HG03354 (cell line): Measurements from ENCODE around the gene SOBP.
"Not testable (repeated sequence)": the region's sequence is repeated elsewhere in the genome, so short reads cannot be mapped to it uniquely, and the experiment has no call there.

ENCODE experiments used
- ATAC-seq: cut with Tn5 transposase; IDR thresholded peaks from one replicate; pipeline ENCODE4 v1.9.1; 2021; ENCODE audit warnings: mild to moderate bottlenecking; ENCODE audit not compliant: unreplicated experiment, poor library complexity, severe bottlenecking

The SOBP gene

GRCh38 chr6:107546691-107547450 is 57.0 kb downstream of the SOBP start:
- no peak for ATAC-seq

DNA sequence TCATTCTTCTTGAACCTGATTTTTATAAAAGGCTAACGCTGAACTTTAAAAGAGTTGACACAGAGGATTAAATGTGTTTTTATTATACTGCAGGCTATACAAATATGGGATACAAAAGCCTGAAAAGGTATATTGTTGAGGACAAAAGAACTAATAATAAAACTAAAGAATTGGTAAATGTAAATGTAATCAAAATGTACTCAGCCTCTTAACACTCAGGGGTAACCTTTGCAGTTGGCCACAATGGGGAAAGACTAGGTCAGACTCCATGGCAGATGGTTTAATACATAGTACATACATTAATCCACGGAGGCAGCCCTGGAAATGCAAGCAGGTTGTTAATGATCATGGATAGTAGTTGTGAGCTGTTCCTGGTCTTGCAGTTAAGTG is 57.5 kb downstream of the SOBP start:
- ATAC-seq: no peak

DNA sequence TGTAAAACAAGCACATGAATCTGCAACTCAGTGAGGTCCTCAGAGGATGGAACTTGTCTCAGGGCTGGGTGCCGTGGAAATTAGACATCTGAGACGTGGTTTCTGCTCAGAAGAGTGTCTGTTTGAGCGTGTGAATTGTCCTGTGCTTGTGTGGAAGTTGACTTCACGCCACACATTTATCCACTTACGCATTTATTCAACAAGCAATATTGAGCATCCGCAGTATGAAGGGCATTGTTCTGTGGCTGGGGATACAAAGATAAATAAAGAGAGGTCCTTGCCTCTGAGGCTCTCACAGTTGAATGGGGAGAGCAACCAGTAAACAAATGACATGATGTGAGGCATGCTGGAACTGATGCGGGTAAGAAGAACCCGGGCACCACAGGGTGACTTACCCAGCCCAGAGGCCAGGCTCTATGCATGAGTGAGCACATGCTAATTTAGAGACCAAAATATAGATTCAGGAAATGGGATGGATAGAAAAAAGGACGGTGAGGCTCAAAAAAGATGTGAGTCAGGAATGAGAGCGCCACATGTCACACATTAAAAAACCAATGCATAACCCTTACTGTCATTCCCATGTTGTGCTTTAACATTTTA is 60.4 kb downstream of the SOBP start:
- no peak for ATAC-seq

DNA sequence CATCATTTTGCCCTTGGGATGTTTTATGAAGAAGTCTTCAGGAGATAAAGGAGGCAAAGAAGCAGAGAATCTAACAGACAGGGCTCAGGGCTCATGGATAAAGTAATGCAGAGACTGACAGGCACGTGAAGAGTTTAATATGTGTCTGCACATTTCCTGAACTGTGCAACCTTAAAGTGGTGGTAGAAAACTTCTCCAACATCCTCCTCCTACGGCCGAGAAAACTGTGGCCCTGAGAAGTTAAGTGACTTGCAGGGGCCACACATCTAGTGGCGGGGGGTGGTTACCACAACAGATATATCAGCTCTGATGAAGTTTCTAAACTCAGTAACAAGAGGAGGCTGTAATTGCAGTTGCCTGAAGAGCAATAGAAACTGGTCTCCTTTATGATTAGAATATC is 61.0 kb downstream of the SOBP start:
- no peak for ATAC-seq

- not testable (repeated sequence) for ATAC-seq
Observed at GRCh38 chr6:107553121-107553520, 63.2 kb downstream of the SOBP start.

DNA sequence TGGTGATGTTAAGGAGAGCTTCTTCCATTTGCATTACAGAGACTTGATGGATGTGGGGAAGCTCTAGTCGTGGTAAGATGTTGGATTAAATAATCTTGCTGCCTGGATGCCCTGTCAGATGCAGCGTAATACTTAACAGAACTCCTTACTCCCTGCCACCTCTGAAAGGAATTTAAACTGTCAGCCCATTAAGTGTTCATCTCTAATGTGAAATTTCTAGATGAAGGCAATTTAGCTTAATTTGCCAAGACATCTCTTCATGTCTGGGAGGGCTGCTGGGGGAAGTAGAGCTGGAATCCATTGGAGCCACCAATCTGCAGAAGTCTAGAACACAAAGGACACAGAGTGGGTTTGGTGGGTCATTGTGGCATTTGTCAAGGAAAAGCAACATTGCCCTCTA is 64.4 kb downstream of the SOBP start:
- ATAC-seq: no peak

DNA sequence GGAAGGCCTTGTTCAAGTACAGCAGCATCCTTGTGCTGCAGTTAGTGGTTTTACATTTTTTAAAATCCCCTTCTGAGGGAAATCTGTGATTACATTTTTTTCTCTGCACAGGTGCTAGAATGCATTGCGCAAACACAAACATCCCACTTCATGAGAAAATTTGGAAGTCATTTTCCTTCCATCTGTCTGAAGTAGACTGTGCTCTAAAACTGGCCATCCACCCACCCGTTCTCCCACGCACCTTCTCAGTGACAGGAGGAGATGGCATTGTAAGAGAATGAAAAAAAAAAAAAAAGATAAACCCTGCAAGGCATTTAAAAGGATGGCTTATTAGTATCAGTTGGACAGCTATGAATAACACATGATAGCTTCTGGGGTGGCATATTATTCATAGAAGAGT is 65.0 kb downstream of the SOBP start:
- no peak for ATAC-seq

GRCh38 chr6:107555449-107555848 is 65.5 kb downstream of the SOBP start:
- ATAC-seq: no peak

- no peak for ATAC-seq
Observed at GRCh38 chr6:107556082-107556481, 66.2 kb downstream of the SOBP start.

DNA sequence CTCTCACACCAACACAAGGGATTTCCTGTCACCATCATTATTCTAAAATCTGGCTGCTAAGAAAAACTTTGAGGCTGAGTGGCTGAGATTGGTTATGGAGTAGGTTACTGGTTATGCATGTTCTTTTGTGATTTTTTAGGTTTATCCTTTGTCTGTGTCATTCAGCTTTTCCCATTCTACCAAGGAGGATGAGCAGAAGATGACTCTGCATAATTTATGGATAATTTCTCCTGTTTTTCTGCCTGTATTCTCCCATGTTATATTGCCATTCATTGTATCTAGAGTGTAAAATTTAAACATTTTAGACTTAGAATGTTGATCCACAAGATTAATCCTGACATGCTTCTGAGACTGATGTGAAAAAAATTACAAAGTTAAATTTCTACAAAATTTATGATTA is 67.8 kb downstream of the SOBP start:
- no peak for ATAC-seq

- ATAC-seq: no peak
Observed at GRCh38 chr6:107560657-107561056, 70.7 kb downstream of the SOBP start.

GRCh38 chr6:107561306-107561705 is 71.4 kb downstream of the SOBP start:
- ATAC-seq: no peak

- no peak for ATAC-seq
Observed at GRCh38 chr6:107563694-107564588, 74.0 kb downstream of the SOBP start.

DNA sequence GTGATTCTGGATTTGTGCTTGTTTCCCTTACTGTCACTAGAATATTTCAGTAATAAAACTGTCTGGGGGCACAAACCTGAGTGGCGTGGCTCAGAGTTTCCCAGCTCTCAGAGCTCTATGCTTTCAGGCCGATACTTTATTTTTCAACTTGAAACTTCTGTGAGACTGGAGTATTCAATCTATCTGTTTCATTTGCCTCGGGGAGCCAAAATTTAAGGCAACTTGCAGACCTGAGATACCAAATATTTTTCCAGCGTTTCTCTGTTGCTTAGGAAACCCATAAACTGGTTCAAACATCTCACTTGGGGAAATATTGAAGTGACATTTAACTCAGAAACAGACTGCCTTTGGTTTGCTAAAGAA is 74.7 kb downstream of the SOBP start:
- no peak for ATAC-seq

GRCh38 chr6:107565165-107565723 is 75.3 kb downstream of the SOBP start:
- no peak for ATAC-seq

- no peak for ATAC-seq
Observed at GRCh38 chr6:107567643-107568042, 77.7 kb downstream of the SOBP start.

GRCh38 chr6:107569473-107569872 is 79.6 kb downstream of the SOBP start:
- ATAC-seq: no peak

GRCh38 chr6:107571354-107571753 is 81.4 kb downstream of the SOBP start:
- ATAC-seq: no peak

GRCh38 chr6:107572886-107573285 is 83.0 kb downstream of the SOBP start:
- ATAC-seq: no peak

- no peak for ATAC-seq
Observed at GRCh38 chr6:107574856-107575255, 84.9 kb downstream of the SOBP start.
